SU-DHL-6 (cell line): ENCODE data around the gene SDK2.

Source experiments
- CTCF ChIP-seq: fragments of 200-600 bp; sonication (generic); IDR thresholded peaks from one replicate; pipeline ENCODE4 v1.5.1; 2017; ENCODE audit warnings: antibody characterized with exemption, mild to moderate bottlenecking, low read length, moderate library complexity; ENCODE audit not compliant: insufficient read depth, poor library complexity, severe bottlenecking
- EZH2phosphoT487 ChIP-seq: fragments of 200-600 bp; sonication (generic), shearing (Covaris generic); conservative IDR thresholded peaks from 2 replicates; pipeline ENCODE4 v1.6.1; 2018; ENCODE audit warnings: mild to moderate bottlenecking, antibody characterized with exemption, low read length, moderate library complexity, mixed read lengths

- TF ChIP-seq CTCF = no peak
- no peak for TF ChIP-seq EZH2phosphoT487
Observed at GRCh38 chr17:73371285-73371684, 273.0 kb downstream of the SDK2 start.
